Kidney (tissue), 14 donors: ENCODE results near the gene LYST. TPM values are rescaled to one million over a fixed set of nuclear protein-coding genes. Genes with fewer than 3 reads are reported as not detected.
"Not testable (repeated sequence)": the region's sequence is repeated elsewhere in the genome, so short reads cannot be mapped to it uniquely, and the experiment has no call there.

ENCODE experiments used
- DNase-seq, 5 donors: peaks; one replicate each; pipeline ENCODE4 v3.0.0-alpha.2; 2013 to 2020
- FAIRE-seq: peaks from 2 replicates; lab custom pipeline; 2012; peaks lifted over from hg19 to GRCh38; lab: Jason Lieb, UNC
- H3K27ac ChIP-seq, 2 donors: one replicate each; pipeline ENCODE4 v1.7.0; 2013; ENCODE audit warnings: low read depth in 2 of 2, low read length in 2 of 2, inconsistent platforms in 1 of 2
- H3K27me3 ChIP-seq: one replicate; pipeline ENCODE4 v1.7.1; 2013; ENCODE audit warnings: low read length, inconsistent platforms; ENCODE audit not compliant: control insufficient read depth, insufficient read depth
- H3K36me3 ChIP-seq, 3 donors: one replicate each; pipeline versions ENCODE4 v1.7.0 to v1.7.1; 2013; ENCODE audit warnings: low read length in 3 of 3, control low read depth in 1 of 3, inconsistent platforms in 1 of 3; ENCODE audit not compliant: insufficient read depth in 3 of 3, control insufficient read depth in 2 of 3
- H3K4me1 ChIP-seq, 3 donors: one replicate each; pipeline versions ENCODE4 v1.7.0 to v1.7.1; 2013; ENCODE audit warnings: low read length in 3 of 3, inconsistent platforms in 1 of 3, low read depth in 1 of 3; ENCODE audit not compliant: control insufficient read depth in 2 of 3, insufficient read depth in 2 of 3
- H3K4me3 ChIP-seq, 3 donors: one replicate each; pipeline versions ENCODE4 v1.7.0 to v1.8.1; 2013; ENCODE audit warnings: low read length in 3 of 3, control low read depth in 1 of 3, inconsistent platforms in 1 of 3
- H3K9ac ChIP-seq, 3 donors: one replicate each; pipeline versions ENCODE4 v1.7.0 to v1.7.1; 2013; ENCODE audit warnings: low read length in 3 of 3, control low read depth in 1 of 3, inconsistent platforms in 1 of 3
- H3K9me3 ChIP-seq, 3 donors: one replicate each; pipeline versions ENCODE4 v1.7.0 to v1.7.1; 2013; ENCODE audit warnings: low read length in 3 of 3, control low read depth in 1 of 3, inconsistent platforms in 1 of 3; ENCODE audit not compliant: control insufficient read depth in 2 of 3, insufficient read depth in 1 of 3
- intact Hi-C: fragments of 100-400 bp; cut with DNase I; formaldehyde crosslinking; loops from one replicate; pipeline ENCODE4 v1.11.1; 2022
- polyA plus RNA-seq: library from polyadenylated mRNA; stranded (reverse); fragments of 350-450 nt; fragmentation: Illumina TruSeq; extraction: RNeasy Lipid Tissue Mini Kit (QIAGEN cat#74804); gene quantifications from one replicate; pipeline ENCODE4 v1.2.3, GENCODE V29; 2014; ENCODE audit warnings: low read depth, low replicate concordance; ENCODE audit not compliant: insufficient read depth
- total RNA-seq: library from RNA; stranded (reverse); fragmentation: NEBNext Ultra II Directional; extraction: Animal tissue kit (Norgen Biotek cat#: 25700); gene quantifications from one replicate; pipeline ENCODE4 v1.2.1, GENCODE V29; 2021
- TF ChIP-seq, protein P1 (sequence below): IDR thresholded peaks from 3 replicates; pipeline ENCODE4 v1.5.1; 2012; ENCODE audit warnings: mild to moderate bottlenecking, moderate library complexity, borderline replicate concordance; ENCODE audit not compliant: insufficient read depth; ENCODE audit errors: extremely low read depth
- donor health status: control.
- donor health status: control.
- donor health status: control.
- donor health status: control.
- donor health status: control.
- donor health status: DM: yes; HTN: yes; CAD: no.
- donor health status: Normal renal cell carcinoma (clear cell type).

The LYST gene
- total and polyA plus RNA-seq, 2 donors from 2014 or later, result 4.6 to 30.3 TPM

DNA sequence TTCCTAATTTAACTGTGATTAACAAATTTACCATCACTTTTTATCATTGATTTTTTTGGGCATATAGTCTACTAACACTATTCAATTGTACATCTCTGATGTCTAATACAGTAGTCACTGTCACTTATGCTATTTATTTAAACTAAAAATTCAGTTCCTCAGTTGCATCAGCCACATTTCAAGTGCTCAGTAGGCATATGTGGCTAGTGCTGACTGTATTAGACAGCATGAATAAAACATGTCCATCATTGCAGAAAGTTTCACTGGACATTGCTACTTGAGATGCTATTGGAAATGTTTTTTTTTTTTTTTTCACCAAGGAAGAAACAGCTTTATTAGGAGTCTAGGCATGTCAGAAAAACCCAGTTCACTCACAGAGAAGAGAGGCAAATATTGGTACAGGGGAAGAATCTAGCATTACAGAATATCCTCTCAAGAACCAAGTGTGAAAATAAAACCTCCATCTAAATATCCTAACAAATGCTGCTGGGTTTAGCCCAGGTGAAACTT, 109.1 kb downstream of the LYST start:
- FAIRE-seq, result no peak

DNA sequence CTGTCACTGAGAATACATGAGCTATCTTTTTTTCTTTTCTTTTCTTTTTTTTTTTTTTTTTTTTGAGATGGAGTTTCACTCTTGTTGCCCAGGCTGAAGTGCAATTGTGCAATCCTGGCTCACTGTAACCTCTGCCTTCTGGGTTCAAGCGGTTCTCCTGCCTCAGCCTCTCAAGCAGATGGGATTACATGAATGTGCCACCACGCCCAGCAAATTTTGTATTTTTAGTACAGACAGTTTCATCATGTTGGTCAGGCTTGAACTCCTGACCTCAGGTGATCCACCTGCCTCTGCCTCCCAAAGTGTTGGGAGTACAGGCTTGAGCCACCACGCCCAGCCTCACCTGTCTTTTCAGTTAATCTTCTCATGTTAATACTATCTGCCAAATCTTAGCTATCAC, 112.5 kb downstream of the LYST start:
- DNase-seq, intact Hi-C loops, H3K9me3 ChIP-seq, H3K4me1 ChIP-seq, H3K27ac ChIP-seq, FAIRE-seq, H3K27me3 ChIP-seq, H3K9ac ChIP-seq, H3K4me3 ChIP-seq, H3K36me3 ChIP-seq: not testable (repeated sequence)

More for the DNA sequence above, 109.1 kb downstream of the LYST start:
- peaks cover 2 to 15% (median 7%) of the 10 kb centered on the region in 3 donors for H3K36me3 ChIP-seq
- no peaks in the 10 kb centered on the region for H3K27me3 ChIP-seq
- no peak overlapping the region for H3K9ac ChIP-seq
- H3K4me3 ChIP-seq, result no peak overlapping the region
- TF ChIP-seq, protein P1, sequence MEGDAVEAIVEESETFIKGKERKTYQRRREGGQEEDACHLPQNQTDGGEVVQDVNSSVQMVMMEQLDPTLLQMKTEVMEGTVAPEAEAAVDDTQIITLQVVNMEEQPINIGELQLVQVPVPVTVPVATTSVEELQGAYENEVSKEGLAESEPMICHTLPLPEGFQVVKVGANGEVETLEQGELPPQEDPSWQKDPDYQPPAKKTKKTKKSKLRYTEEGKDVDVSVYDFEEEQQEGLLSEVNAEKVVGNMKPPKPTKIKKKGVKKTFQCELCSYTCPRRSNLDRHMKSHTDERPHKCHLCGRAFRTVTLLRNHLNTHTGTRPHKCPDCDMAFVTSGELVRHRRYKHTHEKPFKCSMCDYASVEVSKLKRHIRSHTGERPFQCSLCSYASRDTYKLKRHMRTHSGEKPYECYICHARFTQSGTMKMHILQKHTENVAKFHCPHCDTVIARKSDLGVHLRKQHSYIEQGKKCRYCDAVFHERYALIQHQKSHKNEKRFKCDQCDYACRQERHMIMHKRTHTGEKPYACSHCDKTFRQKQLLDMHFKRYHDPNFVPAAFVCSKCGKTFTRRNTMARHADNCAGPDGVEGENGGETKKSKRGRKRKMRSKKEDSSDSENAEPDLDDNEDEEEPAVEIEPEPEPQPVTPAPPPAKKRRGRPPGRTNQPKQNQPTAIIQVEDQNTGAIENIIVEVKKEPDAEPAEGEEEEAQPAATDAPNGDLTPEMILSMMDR, result no peak
- no peak for DNase-seq
- H3K27ac ChIP-seq, result no peak overlapping the region
- intact Hi-C loops, result no loop called here
- H3K4me1 ChIP-seq, result no peaks in the 10 kb centered on the region
- H3K9me3 ChIP-seq, result no peaks in the 10 kb centered on the region

- Histone ChIP-seq H3K9ac (peak overlapping the region in 1 of 3 donors; percentile 25), H3K4me1 (no peaks in the 10 kb centered on the region), H3K4me3 (no peak overlapping the region), H3K27me3 (no peaks in the 10 kb centered on the region), H3K9me3 (no peaks in the 10 kb centered on the region), H3K27ac (no peak overlapping the region), H3K36me3 (peaks cover 0 to 12% (median 6%) of the 10 kb centered on the region in 3 donors)
- intact Hi-C loops, result no loop called here
- TF ChIP-seq, protein P1, result no peak
- FAIRE-seq, result no peak
- DNase-seq, result no peak
These were observed 116.9 kb downstream of the LYST start for GRCh38 chr1:235749755-235750300.

DNA sequence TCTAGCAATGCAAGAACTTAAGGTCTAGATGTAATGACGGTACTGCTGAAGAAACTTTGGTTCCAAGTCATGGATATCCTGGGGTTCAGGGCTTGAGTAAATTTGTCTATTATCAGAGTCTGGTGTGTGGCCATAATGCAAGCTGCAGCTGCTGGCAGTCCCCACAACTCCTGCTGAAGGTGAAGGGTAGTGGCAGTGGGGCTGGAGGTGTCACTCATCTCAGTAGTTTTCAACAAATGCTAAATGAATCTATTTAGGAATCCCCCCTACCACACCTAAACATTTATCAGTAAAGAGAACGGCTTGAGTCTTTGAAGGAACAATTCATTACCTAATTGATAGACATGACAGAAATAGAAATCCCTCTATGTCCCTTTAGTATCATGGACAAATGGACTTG, 118.0 kb downstream of the LYST start:
- H3K9ac ChIP-seq, result no peak overlapping the region

More for the DNA sequence above, 118.0 kb downstream of the LYST start:
- FAIRE-seq (no peak), DNase-seq (no peak)
- H3K27ac ChIP-seq, result no peak overlapping the region
- intact Hi-C loops, result no loop called here
- H3K4me3 ChIP-seq, result no peak overlapping the region
- peaks cover 0 to 12% (median 6%) of the 10 kb centered on the region in 3 donors for H3K36me3 ChIP-seq
- TF ChIP-seq, protein P1, result no peak
- no peaks in the 10 kb centered on the region for H3K9me3 ChIP-seq
- no peaks in the 10 kb centered on the region for H3K4me1 ChIP-seq
- H3K27me3 ChIP-seq, result no peaks in the 10 kb centered on the region
